Adipocyte (in vitro differentiated cells): ENCODE data around the gene MINK1.

Experiments
- DNase-seq: peaks from one replicate; pipeline ENCODE4 v3.0.0-alpha.2; 2015; ENCODE audit warnings: low read depth
- H3K27me3 ChIP-seq: replicated peaks from 2 replicates; pipeline ENCODE4 v1.7.0; 2013; ENCODE audit warnings: mild to moderate bottlenecking, low read length, moderate library complexity; ENCODE audit not compliant: control insufficient read depth, insufficient read depth
- H3K36me3 ChIP-seq: 2 replicates; pipeline ENCODE4 v1.7.0; 2013; ENCODE audit warnings: low read length, mild to moderate bottlenecking, moderate library complexity; ENCODE audit not compliant: control insufficient read depth, insufficient read depth, severe bottlenecking
- H3K4me1 ChIP-seq: 2 replicates; pipeline ENCODE4 v1.7.0; 2013; ENCODE audit warnings: mild to moderate bottlenecking, low read length, moderate library complexity; ENCODE audit not compliant: control insufficient read depth, insufficient read depth
- H3K4me3 ChIP-seq: 2 replicates; pipeline ENCODE4 v1.7.0; 2013; ENCODE audit warnings: mild to moderate bottlenecking, low read length, moderate library complexity
- H3K9ac ChIP-seq: 2 replicates; pipeline ENCODE4 v1.7.0; 2013; ENCODE audit warnings: mild to moderate bottlenecking, low read length, moderate library complexity
- H3K9me3 ChIP-seq: 2 replicates; pipeline ENCODE4 v1.7.0; 2013; ENCODE audit warnings: mild to moderate bottlenecking, low read length, moderate library complexity; ENCODE audit not compliant: control insufficient read depth

MINK1 gene

DNA sequence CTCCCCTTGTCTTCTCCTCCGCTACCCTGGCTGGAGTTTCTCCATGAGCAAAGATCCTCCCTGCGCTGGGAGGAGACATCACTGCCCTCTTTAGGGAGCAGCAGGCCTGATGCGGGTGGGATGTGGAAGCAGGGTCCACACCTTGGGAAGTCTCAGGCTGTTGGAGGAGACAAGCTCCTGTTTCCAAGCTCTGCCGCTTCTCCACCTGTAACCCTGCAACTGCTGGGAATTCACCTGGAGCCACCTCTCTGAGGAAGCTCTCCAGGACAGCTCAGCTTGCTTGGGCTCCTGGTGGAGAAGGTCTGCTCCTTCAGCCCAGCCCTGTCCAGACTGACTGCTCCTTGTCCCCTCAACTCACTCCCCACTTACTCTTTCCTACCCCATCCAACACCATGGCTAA, 51.3 kb downstream of the MINK1 start:
- Histone ChIP-seq H3K9me3 (no peaks in the 10 kb centered on the region), H3K4me1 (peaks cover 7% of the 10 kb centered on the region), H3K4me3 (no peak overlapping the region), H3K27me3 (no peaks in the 10 kb centered on the region), H3K36me3 (peaks cover 55% of the 10 kb centered on the region), H3K9ac (no peak overlapping the region)
- DNase-seq = no peak

GRCh38 chr17:4886830-4887229, 53.7 kb downstream of the MINK1 start:
- peaks cover 60% of the 10 kb centered on the region for H3K36me3 ChIP-seq
- H3K9ac ChIP-seq = no peak overlapping the region

GRCh38 chr17:4887581-4887980, 54.4 kb downstream of the MINK1 start:
- H3K9ac ChIP-seq = no peak overlapping the region
- H3K36me3 ChIP-seq = peaks cover 66% of the 10 kb centered on the region
- no peaks in the 10 kb centered on the region for H3K4me1 ChIP-seq
- H3K9me3 ChIP-seq = no peaks in the 10 kb centered on the region
- no peak overlapping the region for H3K4me3 ChIP-seq
- H3K27me3 ChIP-seq = no peaks in the 10 kb centered on the region
- no peak for DNase-seq

More at GRCh38 chr17:4886830-4887229, 53.7 kb downstream of the MINK1 start:
- no peaks in the 10 kb centered on the region for H3K27me3 ChIP-seq
- H3K4me1 ChIP-seq = peaks cover 1% of the 10 kb centered on the region
- DNase-seq = no peak
- H3K9me3 ChIP-seq = no peaks in the 10 kb centered on the region
- no peak overlapping the region for H3K4me3 ChIP-seq

DNA sequence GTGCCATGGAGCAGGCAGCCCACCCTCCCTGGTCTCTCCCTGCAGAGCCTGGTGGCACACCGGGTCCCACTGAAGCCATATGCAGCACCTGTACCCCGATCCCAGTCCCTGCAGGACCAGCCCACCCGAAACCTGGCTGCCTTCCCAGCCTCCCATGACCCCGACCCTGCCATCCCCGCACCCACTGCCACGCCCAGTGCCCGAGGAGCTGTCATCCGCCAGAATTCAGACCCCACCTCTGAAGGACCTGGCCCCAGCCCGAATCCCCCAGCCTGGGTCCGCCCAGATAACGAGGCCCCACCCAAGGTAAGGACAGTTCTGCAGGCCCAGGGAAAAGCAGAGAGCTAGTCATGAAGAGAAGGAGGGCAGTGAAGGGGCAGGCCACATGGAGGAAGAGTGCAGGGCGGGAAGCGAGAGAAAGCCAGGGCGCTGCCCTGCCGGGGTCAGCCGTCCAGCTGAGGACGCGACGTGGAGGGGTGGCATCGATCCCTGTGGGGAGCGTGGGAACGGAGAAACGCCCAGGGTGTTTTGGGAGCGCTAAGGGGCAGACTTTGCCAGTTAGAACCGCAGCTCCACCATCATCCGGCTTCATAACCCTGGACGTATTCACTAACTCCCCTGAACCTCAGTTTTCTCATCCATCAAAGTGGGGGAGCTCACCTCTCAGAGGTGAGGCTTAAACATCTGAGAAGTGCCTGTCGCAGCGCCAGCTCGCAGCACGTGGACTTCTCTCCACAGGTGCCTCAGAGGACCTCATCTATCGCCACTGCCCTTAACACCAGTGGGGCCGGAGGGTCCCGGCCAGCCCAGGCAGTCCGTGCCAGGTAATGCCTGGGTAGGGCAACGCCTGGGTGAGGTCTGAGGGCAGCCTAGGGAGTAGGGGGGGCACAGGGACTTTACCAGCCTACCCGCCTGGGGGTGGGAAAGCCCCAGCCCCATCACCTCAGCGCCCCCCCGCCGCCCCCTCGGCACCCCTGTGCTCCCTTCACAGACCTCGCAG, 58.6 kb downstream of the MINK1 start:
- H3K9ac ChIP-seq = no peak overlapping the region
- no peak overlapping the region for H3K4me3 ChIP-seq
- H3K9me3 ChIP-seq = no peaks in the 10 kb centered on the region
- no peaks in the 10 kb centered on the region for H3K27me3 ChIP-seq
- H3K4me1 ChIP-seq = no peaks in the 10 kb centered on the region
- H3K36me3 ChIP-seq = peaks cover 81% of the 10 kb centered on the region
- DNase-seq = no peak

- no peaks in the 10 kb centered on the region for H3K4me1 ChIP-seq
- H3K36me3 ChIP-seq = peaks cover 72% of the 10 kb centered on the region
- DNase-seq = no peak
- H3K27me3 ChIP-seq = no peaks in the 10 kb centered on the region
- H3K9me3 ChIP-seq = no peaks in the 10 kb centered on the region
- no peak overlapping the region for H3K9ac ChIP-seq
- no peak overlapping the region for H3K4me3 ChIP-seq
Observed at GRCh38 chr17:4892499-4893221, 59.5 kb downstream of the MINK1 start.

- Histone ChIP-seq H3K9me3 (no peaks in the 10 kb centered on the region), H3K4me1 (no peaks in the 10 kb centered on the region), H3K36me3 (peaks cover 68% of the 10 kb centered on the region), H3K27me3 (no peaks in the 10 kb centered on the region), H3K4me3 (no peak overlapping the region), H3K9ac (no peak overlapping the region)
- DNase-seq = no peak
Observed at GRCh38 chr17:4893272-4893671, 60.1 kb downstream of the MINK1 start.

DNA sequence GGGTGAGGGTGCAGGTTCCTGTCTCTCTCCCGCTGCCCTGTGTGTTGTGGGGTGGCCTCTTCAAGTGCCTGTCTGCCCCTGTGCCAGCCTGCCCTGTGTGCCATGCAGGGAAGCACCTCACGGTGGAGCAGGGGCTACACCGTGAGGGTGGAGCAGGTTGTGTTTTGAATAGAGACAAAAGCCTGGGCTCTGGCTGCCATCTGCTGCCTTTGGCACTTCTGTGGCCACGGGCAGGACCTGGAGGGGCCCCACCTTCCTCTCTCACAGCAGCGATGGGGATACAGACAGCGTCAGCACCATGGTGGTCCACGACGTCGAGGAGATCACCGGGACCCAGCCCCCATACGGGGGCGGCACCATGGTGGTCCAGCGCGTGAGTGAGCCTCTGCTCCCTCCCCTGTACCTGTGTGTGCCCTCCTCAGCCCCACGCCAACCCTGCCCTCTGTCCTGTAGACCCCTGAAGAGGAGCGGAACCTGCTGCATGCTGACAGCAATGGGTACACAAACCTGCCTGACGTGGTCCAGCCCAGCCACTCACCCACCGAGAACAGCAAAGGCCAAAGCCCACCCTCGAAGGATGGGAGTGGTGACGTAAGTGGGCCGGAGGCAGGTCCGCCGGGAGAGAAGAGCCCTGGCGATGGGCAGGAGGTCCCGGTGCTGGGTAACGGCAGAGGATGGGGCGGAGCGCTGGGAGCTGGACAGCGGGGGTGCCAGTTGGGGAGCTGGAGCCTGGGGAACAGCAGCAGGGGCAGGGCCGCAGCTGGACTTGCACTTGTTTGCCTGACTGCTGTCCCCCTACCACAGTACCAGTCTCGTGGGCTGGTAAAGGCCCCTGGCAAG, 60.8 kb downstream of the MINK1 start:
- DNase-seq = no peak
- no peaks in the 10 kb centered on the region for H3K4me1 ChIP-seq
- no peaks in the 10 kb centered on the region for H3K9me3 ChIP-seq
- no peaks in the 10 kb centered on the region for H3K27me3 ChIP-seq
- no peak overlapping the region for H3K4me3 ChIP-seq
- H3K36me3 ChIP-seq = peaks cover 65% of the 10 kb centered on the region
- no peak overlapping the region for H3K9ac ChIP-seq

GRCh38 chr17:4895121-4895520, 62.0 kb downstream of the MINK1 start:
- Histone ChIP-seq H3K36me3 (peaks cover 64% of the 10 kb centered on the region), H3K4me3 (no peak overlapping the region), H3K4me1 (peaks cover 6% of the 10 kb centered on the region), H3K9ac (no peak overlapping the region), H3K27me3 (no peaks in the 10 kb centered on the region), H3K9me3 (no peaks in the 10 kb centered on the region)
- DNase-seq = no peak

GRCh38 chr17:4895657-4896331, 62.7 kb downstream of the MINK1 start:
- Histone ChIP-seq H3K4me3 (no peak overlapping the region), H3K9me3 (no peaks in the 10 kb centered on the region), H3K9ac (no peak overlapping the region), H3K27me3 (no peaks in the 10 kb centered on the region), H3K4me1 (peaks cover 6% of the 10 kb centered on the region), H3K36me3 (peaks cover 57% of the 10 kb centered on the region)
- DNase-seq = no peak

DNA sequence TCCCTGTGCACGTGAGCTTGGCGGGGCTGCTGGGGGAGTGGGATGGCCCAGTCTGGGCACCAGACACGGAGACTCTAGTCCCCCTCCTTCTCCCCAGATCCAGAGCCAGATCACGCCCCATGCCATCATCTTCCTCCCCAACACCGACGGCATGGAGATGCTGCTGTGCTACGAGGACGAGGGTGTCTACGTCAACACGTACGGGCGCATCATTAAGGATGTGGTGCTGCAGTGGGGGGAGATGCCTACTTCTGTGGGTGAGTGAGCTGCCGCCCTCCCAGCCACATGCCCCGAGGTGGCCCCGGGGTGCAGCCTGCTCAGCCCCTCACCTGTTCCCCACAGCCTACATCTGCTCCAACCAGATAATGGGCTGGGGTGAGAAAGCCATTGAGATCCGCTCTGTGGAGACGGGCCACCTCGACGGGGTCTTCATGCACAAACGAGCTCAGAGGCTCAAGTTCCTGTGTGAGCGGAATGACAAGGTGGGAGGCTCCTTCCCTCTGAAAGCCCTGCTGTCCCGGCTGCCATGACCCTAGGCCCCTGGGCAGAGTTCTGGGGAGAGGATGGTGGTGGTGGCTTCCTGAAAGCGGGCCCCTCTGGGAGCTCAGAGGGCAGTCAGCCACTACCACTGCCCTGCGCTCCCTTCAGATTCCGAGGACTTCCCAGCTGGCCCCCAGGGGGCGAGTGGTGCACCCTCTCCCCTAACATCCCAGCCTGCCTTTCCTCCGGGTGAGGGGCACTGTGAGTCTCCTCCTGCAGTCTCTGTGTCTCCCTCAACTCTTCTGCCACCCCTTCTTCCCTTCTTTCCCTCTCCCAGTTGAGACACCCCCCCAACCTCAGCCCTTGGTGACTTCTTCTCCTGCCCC, 63.4 kb downstream of the MINK1 start:
- no peak for DNase-seq
- Histone ChIP-seq H3K9me3 (no peaks in the 10 kb centered on the region), H3K27me3 (no peaks in the 10 kb centered on the region), H3K4me3 (no peak overlapping the region), H3K36me3 (peaks cover 50% of the 10 kb centered on the region), H3K9ac (no peak overlapping the region), H3K4me1 (peaks cover 6% of the 10 kb centered on the region)
